Stimulated activated CD4-positive, alpha-beta T cell treated with anti-CD3 and anti-CD28 coated beads, Interleukin-4, amount 100 ng/mL, for 48 hours (primary cell): Measurements from ENCODE around the gene ZBTB16.
"Not testable (repeated sequence)": the region's sequence is repeated elsewhere in the genome, so short reads cannot be mapped to it uniquely, and the experiment has no call there.

Experiments
- DNase-seq, 2 donors: peaks; one replicate each; pipeline ENCODE4 v3.0.0-alpha.2; 2020; ENCODE audit warnings: low read depth in 2 of 2

Gene ZBTB16

DNA sequence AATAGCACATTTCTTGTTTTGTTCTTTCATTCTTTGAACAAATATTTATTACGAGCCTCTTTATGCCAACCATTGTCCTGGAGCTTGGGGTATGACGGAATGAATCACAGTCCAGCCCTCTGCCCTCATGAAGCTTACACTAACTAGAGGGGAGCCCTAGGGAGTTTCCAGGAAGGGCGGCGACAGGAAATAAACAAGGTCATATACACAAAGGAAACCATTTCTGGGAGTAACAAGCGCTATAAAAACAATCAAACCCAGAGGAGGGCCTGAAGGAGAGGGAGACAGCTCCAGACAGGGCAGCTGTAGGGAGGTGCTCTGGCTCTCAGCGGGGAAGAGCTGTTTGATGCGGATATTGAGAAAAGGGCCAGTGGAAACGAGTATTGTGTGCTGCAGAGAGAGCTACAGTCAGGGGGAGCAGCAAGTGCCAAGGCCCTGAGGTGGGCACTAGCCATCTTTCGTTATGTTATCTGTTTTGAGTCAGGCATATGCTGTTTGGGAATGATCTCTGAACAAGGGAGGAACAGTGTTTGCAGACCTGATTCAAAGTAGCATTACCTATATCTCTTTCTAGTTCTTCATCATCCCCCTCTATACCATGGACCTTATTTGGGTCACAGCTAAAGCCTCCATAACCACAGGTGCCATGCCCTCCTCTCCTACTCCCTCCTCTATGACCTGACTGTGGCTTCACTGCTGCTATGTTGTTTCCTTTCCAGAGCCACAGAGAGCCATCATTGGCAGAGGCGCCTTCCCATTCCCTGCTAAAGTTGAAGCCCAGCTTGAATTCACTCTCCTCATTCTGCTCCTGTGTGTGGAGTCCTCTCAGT, 15.3 kb upstream of the ZBTB16 start:
- no peak for DNase-seq

DNA sequence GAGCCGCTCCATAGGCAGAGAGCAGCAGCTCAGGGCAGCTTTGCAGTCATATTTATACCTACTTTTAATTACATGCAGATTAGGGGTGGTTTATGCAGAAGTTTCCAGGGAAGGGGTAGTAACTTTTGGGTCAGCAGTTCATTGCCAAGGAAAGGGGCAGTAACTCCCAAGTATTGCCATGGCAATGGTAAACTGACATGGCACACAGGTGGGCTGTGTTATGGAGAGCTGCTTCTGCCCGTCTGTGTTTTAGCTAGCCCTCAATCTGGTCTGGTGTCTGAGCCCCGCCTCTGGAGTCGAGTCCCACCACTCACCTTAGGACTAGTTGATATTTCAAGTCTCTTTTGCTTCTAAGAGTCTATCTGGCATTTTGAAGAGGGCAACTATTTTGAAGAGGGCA, 12.2 kb upstream of the ZBTB16 start:
- DNase-seq = no peak

DNA sequence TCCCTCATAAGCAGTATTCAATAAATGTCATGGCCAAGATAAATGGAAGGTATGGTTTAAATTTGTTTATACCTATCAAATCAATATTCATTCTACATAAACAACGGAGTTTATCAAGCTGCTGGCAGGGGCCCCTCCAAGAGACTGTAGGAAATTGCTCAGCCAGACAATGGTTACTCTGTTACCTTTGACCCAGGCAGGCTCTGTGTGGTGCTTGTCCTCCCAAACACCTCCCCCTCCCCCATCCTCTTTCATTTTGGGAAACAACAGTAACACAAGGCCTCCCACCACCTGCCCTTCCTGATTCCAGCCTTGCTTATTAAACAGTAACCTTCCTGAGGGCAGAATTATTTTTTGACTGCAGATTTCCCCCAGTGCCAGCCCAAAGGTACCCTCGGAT, 10.5 kb upstream of the ZBTB16 start:
- no peak for DNase-seq

DNA sequence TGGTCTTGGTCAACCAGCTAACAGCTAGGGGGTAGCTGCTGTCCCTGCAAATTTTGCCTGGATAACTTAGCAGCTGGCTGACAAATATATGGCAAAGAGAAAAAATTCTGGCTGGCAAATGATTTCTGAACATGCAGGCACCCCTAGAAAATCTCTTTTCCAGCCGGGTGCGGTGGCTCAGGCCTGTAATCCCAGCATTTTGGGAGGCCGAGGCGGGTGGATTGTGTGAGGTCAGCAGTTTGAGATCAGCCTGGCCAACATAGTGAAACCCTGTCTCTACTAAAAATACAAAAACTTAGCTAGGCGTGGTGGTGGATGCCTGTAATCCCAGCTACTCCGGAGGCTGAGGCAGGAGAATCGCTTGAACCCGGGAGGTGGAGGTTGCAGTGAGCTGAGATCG, 9.7 kb upstream of the ZBTB16 start:
- DNase-seq = not testable (repeated sequence)

DNA sequence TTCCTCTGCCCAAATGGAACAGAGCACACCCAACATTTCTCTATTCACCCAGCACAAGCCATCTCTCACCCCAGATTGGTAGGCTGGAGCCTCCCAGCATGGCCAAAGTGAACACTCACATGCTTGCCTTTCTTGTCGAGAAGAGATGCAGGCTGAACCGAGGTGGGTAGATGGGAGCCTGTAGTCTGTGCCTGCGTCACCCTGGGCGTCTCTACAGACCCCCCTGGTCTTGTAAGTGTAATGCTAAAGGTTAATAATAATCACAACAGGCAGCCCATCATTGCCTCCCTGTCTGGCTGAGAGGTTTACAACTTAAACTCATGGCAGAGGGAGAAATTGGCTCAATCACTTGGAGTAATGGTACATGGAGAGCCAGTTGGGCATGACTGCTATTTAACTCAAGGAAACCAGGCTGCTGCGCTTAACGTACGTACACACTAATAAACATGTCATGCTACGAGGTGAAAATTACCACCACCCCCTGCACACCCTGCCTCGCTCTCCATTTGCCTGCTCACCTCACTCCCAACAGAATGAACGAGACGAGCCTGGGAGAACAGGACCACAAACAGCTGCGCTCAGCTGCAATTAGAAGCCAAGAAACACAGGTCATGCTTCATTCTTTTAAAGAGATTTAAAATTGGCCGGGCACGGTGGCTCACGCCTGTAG, 9.1 kb upstream of the ZBTB16 start:
- DNase-seq = no peak

DNA sequence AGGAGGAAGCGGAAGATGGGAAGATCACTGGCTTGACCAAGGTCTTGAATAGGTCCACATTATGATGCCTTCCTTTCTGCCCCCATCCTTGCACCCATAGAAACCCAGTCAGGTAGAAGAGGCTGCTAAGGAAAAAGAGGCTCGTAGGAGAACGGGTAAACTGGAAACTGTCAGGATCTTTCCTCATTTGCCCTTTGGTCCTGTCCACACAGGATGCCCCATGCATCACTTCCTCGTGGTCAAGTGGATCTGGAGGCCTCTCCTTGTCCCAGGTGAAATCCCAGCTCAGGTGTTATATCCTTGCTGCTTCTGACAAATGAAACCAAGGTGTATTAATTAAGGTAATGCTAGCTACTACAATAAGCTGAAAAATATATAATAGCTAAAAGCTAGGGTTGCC, 8.0 kb upstream of the ZBTB16 start:
- DNase-seq = no peak

DNA sequence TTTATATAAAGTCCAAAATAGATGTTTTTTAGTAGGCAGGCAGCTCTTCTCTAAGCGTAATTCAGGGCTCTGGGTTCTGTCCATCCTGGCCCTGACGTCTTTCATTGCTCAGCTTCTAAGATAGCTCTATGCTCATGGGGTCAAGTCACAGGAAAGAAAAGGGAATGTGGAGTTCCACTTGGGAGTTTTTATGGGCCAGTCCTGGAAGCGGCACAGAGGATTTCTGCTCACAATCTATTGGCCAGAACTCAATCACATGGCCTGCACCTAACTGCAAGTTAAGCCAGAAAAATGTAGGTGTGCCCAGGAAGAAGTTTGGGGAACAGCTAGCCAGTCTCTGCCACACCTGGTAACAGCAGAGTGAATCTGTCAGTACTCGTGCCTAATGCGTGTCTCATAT, 7.4 kb upstream of the ZBTB16 start:
- DNase-seq = no peak

DNA sequence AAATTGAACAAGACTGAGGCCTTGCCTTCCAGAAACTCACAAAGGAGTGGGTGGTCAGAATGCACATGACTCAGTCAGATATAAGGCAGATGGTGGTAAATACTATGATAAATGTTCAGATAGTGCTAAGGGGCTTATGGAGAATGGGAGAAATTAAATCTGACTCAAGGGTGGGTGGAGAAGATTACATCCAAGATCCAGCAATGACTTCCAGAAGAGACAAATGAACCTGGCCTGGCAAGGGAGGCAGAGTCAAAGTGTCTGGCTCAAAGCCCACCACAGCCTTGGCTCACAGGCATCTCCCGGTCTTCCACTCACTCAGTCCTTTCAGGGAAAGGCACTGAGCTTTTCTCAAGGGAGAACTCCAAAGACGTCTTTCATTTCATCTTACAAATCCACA, 6.1 kb upstream of the ZBTB16 start:
- DNase-seq = no peak

DNA sequence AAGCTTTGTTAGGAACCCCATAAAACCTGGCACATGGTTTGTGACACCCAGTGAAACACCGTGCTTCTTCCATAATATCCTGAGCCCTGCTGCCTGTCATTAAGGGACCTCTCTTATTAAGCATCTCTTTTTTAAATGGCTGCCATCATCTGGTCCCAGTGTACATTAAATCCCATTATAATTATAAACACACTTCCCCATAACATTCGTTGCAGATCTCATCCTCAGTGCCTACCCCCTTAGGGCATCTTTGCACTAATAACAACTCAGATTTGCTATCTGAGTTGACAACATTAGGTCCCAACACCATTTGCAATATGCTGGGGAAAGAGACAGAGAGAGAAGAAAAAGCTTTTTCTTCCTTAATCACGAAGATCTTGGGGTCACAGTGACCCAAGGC, 4.7 kb upstream of the ZBTB16 start:
- DNase-seq = no peak

DNA sequence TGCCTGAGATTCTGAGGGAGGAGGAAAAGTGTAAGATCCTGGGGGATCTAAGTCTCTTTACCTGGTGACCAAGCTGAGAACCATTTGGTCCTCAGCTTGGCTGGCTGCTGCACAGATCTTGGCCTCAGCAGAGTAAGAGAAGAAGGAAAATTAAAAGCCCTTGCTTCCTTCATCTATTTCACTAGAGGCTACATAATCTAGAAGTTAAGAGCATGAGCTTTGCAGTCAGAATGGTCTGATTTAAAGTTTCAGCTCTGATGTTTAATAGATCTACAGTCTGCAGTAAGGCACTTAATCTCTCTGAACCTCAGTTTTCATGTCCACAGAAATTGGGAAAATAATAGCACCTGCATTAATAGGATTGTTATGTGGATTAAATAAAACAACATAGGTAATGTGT, 3.1 kb upstream of the ZBTB16 start:
- no peak for DNase-seq

DNA sequence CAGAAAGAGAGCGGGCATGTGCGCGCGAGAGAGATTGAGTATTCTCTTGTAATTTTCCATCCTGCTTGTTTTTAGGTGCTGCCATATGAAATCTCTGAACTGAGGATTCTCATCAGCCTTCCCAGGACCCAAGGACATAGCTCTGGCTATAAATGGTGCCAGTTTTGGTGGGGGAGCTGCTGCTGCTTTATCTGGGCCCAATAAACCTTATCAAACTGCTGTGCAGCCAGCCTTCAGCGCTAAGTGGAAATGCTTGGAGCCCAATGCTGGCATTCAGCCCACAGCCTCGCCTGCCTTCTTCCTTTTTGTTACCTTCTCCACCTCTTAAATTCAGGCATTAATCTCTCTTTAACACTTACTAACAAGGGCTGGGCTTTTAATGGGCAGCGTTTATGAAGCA, 2.4 kb upstream of the ZBTB16 start:
- DNase-seq = no peak

DNA sequence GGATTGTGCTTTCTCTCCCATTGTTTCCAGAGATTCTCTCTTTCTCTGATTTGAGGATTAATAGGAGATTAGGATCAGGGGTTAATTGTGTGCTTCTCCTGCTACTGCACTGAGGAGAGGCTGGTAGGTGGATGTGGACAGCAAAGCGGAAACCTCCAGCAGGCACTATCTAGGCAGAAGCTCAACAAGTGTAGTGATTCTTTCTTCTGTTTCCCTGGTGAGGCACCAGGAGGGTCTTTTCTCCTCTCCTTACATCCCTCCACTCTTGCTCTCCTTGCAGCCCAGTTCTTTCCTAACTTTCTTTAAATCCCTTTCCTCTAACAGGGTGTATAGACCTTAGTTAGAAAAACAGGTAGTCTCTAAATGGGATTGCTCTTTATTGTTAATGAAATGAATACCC, 1.9 kb upstream of the ZBTB16 start:
- no peak for DNase-seq

DNA sequence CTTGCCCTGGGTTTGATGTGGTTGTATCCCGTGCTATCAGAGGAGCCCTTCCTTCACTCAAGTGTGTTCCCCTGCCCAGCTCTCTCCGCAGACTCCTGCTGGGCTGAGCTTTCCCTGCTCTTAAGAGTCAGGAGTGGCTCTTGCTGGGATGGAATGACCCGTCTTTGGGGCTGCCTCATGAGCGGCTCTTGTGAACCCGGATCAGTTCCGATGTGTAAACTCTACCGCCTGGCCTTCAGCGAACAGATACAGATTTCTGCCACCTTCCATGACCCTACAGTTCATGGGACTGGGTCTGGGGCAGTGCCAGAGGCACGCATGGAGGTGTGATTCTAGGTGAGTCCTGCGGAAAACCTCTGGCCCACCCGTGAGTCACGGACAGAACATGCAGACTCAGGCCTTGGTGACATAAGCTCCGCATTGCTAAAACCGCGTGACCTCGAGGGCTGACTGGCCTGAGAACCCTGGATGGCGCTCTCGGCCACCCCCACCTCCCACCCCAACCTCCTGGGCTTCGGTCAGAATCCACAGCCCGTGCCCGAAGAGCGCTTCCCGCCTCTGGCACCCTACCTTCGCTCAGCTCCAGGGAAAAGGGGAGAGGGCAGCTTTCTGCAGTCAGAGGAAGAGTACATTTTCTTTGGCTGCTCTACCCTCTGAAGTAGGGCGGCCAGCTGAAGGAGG, 1.3 kb upstream of the ZBTB16 start:
- no peak for DNase-seq

DNA sequence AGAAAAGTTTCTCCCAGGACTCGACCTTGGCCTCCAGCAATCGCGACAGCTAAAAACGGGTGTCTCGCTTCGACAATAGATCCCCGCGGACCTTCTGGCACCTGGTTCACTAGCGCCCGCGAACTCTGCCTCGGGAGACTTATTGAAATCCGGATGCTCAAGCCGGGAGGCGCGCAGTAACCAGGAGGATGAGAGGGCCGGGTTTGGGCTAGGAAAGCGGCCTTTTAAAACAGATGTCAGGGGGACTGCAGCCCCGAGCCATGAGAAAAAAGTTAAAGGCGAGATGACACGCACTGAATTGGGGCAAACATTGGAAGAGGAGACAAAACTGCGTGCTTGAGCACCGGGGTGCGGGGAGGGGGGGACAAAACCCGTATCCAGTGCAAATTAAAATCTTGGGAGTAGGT, 637 bp upstream of the ZBTB16 start:
- DNase-seq = no peak

DNA sequence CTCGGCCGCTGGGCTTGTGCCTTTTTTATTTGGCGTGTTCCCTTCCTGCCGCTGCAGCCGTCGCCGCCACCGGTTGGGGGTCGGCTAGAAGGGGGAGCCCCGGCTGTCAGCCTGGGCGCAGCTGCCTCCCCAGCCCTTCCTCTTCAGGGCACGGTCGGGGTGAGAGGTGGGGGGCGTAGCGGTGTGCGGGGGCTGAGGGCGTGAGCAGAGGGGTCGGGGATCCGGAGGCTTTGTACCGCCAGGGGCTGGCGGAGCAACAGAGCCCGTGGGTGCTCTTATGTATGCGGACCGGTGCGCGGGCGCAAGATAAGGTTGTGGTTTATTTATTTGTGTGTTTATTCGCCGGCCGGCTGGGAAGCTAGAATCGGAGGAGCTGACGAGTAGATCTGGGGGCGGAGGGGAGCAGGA, 477 bp downstream of the ZBTB16 start:
- DNase-seq = no peak

DNA sequence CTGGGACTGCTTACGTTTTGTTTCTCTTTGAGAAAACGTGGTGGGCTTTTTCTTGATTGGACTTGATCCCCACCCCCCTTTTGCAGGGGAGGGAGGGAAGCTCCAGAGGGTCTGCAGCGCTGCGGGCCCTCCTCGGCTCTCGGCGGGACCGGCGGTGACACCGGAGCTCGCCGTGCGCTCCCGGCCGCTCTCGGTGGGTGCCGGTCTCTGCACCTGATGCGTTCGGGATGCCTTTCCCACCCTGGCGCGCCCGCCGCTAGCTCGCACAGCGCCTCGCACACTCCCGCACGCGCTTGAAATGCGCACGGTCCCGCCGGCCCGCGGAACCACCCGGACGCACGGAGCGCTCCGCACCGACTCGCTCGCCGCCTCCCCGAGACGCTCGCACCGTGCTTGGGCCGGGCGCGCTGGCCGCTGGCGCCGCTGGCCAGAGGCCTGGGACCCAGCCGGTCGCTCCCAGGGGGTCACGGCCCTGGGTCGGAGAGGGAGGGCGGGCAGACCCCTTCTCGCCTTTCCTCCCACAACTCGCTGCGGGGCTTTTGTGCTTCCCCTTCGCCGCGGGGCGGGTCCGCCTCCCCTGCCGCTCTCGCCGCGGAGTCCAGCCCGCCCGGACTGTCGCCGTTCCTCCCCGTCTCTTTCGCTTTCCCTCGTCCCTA, 1.0 kb downstream of the ZBTB16 start:
- no peak for DNase-seq

DNA sequence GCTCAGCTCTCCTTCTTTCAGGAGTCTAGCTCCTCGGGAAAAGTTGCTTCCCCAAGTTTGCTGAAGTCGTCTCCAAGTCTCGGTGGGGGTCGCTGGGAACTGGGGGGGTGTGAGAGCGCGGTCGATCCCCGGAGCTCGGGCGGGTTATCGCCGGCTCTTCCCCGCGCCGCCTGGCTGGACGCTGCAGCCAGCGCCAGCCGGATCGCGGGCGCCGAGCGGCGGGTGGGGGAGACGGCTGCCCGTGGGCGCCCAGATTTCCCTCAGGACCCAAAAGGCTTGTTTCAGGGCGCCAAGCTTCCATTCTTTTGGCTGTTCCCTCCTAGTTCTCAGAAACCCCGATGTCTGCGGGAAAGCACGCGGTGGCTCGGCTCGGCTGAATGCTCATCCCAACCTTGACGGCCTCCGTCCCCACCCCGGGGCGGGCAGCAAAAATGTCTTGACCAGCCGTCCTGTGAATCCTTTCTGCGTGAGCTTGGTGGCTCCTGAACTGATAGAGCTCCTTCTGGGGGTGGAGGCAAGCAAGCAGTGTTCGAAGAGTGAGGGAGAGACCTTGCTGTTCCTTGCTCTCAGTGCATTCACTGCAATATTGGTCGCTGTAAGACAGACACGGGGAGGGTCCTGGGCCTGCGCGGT, 1.7 kb downstream of the ZBTB16 start:
- no peak for DNase-seq

DNA sequence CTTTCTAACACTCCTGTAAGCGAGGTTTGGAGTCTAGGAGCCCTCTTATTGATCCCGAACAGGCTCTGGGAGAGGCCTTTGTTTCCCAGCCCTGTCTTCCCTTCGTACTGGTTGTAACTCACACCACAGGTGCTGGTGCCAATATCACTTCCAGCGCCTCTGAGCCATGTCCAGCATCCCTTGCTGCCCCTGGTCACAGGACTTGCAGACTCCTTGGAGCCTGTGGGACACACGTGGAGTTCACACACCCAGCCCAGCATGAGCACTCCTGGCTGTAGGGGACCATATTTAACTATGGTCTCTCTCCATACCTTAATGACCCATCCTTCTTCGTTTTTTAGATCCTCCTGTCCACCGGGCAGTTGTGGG, 2.2 kb downstream of the ZBTB16 start:
- no peak for DNase-seq

DNA sequence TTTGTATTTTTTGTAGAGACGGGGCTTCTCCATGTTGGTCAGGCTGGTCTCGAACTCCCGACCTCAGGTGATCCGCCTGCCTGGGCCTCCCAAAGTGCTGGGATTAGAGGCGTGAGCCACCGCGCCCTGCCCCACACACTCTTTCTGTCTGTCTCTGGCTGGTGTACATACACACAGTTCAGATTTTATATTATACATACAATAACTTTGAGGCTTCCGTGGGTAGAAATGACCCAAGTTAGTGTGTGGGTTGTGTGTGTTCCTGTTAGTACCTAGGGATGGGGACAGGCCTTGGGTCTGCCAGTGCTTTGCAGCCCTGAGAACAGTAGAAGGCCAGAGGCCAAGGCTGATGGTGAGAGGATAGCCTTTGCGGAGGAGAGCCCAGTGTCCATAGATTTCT, 2.8 kb downstream of the ZBTB16 start:
- DNase-seq = no peak

DNA sequence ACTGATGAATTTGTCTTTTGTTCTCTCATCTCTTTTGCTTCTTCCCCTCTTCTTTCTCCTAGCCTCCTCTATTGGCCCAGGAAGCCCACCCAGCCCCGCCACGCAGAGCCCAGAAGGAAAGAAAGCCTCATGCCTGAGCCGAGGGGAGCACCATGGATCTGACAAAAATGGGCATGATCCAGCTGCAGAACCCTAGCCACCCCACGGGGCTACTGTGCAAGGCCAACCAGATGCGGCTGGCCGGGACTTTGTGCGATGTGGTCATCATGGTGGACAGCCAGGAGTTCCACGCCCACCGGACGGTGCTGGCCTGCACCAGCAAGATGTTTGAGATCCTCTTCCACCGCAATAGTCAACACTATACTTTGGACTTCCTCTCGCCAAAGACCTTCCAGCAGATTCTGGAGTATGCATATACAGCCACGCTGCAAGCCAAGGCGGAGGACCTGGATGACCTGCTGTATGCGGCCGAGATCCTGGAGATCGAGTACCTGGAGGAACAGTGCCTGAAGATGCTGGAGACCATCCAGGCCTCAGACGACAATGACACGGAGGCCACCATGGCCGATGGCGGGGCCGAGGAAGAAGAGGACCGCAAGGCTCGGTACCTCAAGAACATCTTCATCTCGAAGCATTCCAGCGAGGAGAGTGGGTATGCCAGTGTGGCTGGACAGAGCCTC, 3.8 kb downstream of the ZBTB16 start:
- DNase-seq = no peak

DNA sequence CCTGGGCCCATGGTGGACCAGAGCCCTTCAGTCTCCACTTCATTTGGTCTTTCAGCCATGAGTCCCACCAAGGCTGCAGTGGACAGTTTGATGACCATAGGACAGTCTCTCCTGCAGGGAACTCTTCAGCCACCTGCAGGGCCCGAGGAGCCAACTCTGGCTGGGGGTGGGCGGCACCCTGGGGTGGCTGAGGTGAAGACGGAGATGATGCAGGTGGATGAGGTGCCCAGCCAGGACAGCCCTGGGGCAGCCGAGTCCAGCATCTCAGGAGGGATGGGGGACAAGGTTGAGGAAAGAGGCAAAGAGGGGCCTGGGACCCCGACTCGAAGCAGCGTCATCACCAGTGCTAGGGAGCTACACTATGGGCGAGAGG, 4.3 kb downstream of the ZBTB16 start:
- no peak for DNase-seq

DNA sequence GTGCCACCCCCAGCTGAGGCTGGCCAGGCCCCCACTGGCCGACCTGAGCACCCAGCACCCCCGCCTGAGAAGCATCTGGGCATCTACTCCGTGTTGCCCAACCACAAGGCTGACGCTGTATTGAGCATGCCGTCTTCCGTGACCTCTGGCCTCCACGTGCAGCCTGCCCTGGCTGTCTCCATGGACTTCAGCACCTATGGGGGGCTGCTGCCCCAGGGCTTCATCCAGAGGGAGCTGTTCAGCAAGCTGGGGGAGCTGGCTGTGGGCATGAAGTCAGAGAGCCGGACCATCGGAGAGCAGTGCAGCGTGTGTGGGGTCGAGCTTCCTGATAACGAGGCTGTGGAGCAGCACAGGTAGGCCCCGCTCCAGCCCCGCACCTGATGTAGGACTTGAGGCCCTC, 4.7 kb downstream of the ZBTB16 start:
- DNase-seq = no peak
